Nasal cavity respiratory epithelium epithelial cell of viscerocranial mucosa (primary cell): ENCODE results near the gene POTEE. TPM values are rescaled to one million over a fixed set of nuclear protein-coding genes. Genes with fewer than 3 reads are reported as not detected.

Source experiments
- total RNA-seq: library from RNA; depleted of rRNA; stranded (reverse); fragments of >200 nt; gene quantifications from 2 replicates; pipeline ENCODE4 v1.2.3, GENCODE V29; 2014

The POTEE gene
- under 0.01 TPM in 1 of 2 replicates, not detected in the other for total RNA-seq

DNA sequence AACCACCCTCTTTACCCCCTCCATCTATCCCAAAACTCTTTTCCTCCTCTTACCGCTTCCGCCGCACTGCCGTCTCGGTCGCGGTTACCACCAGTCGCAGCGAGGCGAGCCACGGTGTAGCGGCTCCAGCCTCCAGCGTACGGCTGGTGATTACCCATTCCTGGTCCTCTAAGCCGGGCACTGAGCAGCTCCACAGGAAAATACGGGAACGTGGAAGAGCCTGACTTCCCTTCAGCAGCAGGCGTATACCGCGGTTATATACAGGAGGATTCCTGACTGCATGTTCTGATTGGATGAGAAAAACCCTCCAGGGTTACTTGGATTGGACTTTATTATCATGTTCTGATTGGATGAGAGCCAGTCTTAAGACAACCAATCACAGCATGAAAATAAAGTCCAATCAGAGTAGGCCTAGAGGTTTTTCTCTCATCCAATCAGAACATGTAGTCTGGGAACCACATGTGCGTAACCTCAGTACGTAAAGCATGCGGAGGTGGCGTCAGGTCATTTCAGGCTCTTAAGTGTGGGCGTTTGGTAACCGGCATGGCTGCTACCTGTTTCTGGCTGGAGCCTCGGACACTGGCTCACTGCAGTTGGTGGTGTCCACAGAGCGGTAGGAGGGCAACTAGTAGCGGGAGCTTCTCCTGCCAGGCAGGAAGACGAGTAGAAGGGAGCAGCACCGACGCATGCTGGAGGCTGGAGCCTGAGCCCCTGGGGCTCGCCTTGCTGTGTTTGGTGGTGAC, at the start of gene POTEE:
Gene POTEE, plus strand, starts transcription at position 507 of the 743 bp plus-strand sequence. CDS start 8,867 bp downstream, outside the sequence.

Other genes with a start within 250 kb of the POTEE start
- gene FAM168B, start 116.1 kb upstream of the POTEE start, total RNA-seq: 127 and 167 TPM in 2 replicates
- 191 and 215 TPM in 2 replicates for gene PLEKHB2, start 104.2 kb upstream of the POTEE start, total RNA-seq
- under 0.01 and 0.07 TPM in 2 replicates for gene RAB6D, start 154.6 kb downstream of the POTEE start, total RNA-seq